GM12872 (cell line): ENCODE results near the gene TVP23A.

Experiments
- CTCF ChIP-seq: IDR thresholded peaks from 3 replicates; pipeline ENCODE4 v1.5.1; 2011; ENCODE audit warnings: low read depth, mild to moderate bottlenecking, low read length, moderate library complexity; ENCODE audit not compliant: insufficient read depth

TVP23A gene

GRCh38 chr16:10858203-10858602 is 39.6 kb upstream of the TVP23A start:
- no peak for TF ChIP-seq CTCF

- TF ChIP-seq CTCF, result no peak
Measured at GRCh38 chr16:10856042-10856441, 37.4 kb upstream of the TVP23A start.

GRCh38 chr16:10852948-10853347 is 34.4 kb upstream of the TVP23A start:
- TF ChIP-seq CTCF, result no peak

GRCh38 chr16:10852286-10852685 is 33.7 kb upstream of the TVP23A start:
- TF ChIP-seq CTCF, result no peak

- TF ChIP-seq CTCF, result no peak
Measured at GRCh38 chr16:10851512-10851911, 32.9 kb upstream of the TVP23A start.

- no peak for TF ChIP-seq CTCF
Measured at GRCh38 chr16:10850478-10850850, 31.9 kb upstream of the TVP23A start.

- no peak for TF ChIP-seq CTCF
Measured at GRCh38 chr16:10849736-10850477, 31.3 kb upstream of the TVP23A start.
